ENCODE data around the gene CCDC13.

GRCh38 chr3:42739401-42740158 is 33.5 kb downstream of the CCDC13 start:
- TF ChIP-seq, protein P1, sequence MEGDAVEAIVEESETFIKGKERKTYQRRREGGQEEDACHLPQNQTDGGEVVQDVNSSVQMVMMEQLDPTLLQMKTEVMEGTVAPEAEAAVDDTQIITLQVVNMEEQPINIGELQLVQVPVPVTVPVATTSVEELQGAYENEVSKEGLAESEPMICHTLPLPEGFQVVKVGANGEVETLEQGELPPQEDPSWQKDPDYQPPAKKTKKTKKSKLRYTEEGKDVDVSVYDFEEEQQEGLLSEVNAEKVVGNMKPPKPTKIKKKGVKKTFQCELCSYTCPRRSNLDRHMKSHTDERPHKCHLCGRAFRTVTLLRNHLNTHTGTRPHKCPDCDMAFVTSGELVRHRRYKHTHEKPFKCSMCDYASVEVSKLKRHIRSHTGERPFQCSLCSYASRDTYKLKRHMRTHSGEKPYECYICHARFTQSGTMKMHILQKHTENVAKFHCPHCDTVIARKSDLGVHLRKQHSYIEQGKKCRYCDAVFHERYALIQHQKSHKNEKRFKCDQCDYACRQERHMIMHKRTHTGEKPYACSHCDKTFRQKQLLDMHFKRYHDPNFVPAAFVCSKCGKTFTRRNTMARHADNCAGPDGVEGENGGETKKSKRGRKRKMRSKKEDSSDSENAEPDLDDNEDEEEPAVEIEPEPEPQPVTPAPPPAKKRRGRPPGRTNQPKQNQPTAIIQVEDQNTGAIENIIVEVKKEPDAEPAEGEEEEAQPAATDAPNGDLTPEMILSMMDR (IDR thresholded peaks at IDR 0.05), result no peak
- no peak for TF ChIP-seq EP300 (IDR thresholded peaks at IDR 0.05)
